C4-2B (cell line): ENCODE measurements around the gene KIF6.

Source experiments
- ZFX ChIP-seq: fragments of 450-650 bp; IDR thresholded peaks from 2 replicates; pipeline ENCODE4 v1.6.1; 2017
- TF ChIP-seq, protein P1 (sequence below): fragments of 450-650 bp; conservative IDR thresholded peaks from 2 replicates; pipeline ENCODE4 v1.5.1; 2017; ENCODE audit warnings: mild to moderate bottlenecking

DNA sequence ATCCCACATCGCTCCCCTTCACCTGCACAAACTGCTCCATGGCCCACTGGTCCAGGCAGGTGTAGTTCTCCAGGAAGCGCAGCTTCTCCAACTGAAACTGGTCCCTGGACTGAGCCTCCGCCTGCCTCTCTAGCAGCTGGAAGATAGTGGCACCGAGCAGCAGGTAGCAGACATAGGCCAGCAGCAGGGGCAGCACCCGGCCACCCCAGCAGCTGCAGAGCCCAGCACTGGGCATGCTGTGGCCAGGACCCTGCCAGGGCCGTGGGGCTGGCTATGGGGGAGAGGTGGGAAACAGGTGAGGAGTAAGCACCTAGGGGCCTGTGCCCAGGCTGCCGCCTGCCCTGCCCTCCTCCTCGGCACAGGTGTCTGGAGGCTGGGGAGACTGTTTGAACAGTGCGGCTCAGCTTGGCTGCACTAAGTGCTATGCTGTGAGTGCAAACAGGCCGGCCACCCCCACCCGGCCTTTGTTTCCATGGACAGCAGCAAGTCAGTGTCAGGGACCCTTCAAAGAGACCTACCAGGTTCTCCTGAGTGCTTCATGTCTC lies 402.8 kb downstream of the KIF6 start, which contains the start of gene KCNK16:
- TF ChIP-seq, protein P1, sequence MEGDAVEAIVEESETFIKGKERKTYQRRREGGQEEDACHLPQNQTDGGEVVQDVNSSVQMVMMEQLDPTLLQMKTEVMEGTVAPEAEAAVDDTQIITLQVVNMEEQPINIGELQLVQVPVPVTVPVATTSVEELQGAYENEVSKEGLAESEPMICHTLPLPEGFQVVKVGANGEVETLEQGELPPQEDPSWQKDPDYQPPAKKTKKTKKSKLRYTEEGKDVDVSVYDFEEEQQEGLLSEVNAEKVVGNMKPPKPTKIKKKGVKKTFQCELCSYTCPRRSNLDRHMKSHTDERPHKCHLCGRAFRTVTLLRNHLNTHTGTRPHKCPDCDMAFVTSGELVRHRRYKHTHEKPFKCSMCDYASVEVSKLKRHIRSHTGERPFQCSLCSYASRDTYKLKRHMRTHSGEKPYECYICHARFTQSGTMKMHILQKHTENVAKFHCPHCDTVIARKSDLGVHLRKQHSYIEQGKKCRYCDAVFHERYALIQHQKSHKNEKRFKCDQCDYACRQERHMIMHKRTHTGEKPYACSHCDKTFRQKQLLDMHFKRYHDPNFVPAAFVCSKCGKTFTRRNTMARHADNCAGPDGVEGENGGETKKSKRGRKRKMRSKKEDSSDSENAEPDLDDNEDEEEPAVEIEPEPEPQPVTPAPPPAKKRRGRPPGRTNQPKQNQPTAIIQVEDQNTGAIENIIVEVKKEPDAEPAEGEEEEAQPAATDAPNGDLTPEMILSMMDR: no peak
- TF ChIP-seq ZFX: no peak
